ENCODE results near the gene FARS2. TPM values are rescaled to one million over a fixed set of nuclear protein-coding genes. Genes with fewer than 3 reads are reported as not detected.

FARS2 gene
- polyA plus RNA-seq, 10 donors = 9.2 to 14.0 (median 11.9) TPM

GRCh38 chr6:5366941-5367340 lies 105.6 kb downstream of the FARS2 start:
- no peak for DNase-seq

DNA sequence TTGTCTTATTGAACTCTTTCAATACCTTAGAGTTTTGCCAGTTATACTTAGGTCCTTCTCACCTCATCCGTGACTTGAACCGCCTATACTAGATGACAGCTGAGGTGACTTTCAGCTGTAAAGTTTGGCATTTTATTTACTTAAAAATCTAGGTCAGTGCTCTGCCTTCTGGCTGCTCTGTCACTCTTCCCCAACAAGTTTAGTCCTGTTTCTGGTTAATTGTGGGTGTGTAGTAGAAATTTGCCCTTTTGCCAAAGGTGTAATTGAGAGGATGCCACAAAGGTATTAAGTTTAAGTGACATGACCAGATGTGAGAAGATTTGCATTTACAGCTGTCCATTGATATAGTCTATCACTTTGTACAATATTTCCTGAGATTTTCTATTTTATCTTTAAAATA lies 106.2 kb downstream of the FARS2 start:
- DNase-seq = no peak

GRCh38 chr6:5373430-5373829 lies 112.1 kb downstream of the FARS2 start:
- no peak for DNase-seq

GRCh38 chr6:5378331-5378730 lies 117.0 kb downstream of the FARS2 start:
- no peak for DNase-seq

DNA sequence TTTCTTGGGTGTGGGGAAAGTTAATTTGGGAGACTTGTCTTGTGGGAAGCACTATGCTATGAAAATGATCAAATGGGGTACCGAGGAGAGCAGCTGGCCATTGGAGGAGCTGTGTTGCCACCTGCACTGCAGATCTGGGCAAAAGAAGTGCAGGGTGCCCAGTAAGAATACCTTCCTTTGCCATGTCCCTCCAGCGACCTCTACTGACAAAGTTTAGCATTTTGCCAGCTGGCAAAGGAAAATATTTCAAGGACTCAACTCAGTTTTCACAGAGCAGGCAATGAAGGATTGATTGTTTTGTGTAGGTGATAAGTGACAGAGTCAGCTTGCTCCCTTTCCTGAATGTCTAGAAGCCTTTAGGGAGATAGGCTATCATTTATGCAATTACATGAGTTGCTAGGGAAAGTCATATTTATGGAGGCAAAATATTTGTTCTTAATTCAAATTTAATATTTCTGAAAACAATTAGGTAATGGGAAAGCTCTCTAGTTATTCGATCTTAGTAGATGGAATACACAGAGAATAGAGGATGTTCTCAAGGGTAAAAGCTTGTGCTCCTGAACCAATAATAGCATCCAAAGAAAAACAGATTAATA lies 118.4 kb downstream of the FARS2 start:
- DNase-seq = no peak

DNA sequence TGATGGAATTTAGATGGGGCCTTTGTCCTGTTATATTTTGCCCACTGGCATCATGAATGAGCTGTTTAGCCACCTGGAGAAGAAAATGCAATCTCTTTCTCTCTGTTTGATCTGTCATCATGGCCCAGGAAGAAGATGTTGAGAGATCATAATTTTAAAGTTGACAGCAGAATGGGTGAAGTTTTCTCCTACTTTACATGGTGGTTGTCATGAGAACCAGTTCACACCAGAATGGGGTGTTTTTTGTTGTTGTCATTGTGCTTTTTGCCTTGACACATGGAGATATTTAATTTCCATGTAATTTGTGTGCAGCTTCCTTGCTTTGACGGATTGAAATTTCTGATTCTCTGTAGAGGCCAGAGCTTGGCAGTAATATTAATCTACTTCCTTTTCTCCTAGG lies 122.5 kb downstream of the FARS2 start:
- DNase-seq = no peak

DNA sequence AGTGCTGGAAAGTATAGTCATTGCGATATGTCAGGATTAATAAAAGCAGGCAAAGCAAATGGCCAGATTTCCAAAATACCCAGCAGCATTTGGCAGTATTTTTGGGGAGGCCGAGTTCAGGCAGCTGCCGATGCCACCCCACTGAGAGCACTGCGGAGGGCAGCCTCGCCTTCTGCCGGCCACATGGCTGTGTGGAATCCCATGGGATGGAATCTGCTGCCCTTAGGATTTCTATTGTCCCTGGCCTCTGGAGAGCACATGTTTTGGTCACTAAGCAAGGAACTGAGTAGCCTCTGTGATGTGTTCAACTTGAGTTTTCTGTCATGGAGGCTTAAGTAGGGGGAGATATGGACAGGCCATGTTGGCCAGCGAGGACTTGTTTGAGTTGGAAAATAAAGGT lies 123.0 kb downstream of the FARS2 start:
- no peak for DNase-seq

DNA sequence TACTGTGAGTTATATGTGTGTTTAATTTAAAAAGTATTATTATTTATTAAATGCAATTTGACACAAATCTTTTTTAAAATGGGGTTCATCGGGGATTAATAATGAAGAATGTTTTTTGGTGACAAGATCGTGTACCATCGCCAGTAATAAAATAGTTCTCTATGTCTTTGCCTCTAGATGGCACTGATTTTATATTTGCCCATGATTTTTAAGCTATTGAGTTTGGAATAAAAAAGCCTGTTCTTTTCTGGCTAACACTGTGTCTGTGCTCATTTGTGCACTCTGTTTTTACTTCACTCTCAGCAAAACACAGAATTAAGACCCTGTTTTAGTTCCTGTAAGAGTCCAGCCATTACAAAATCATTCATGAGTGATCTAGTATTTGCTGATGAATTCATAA lies 127.0 kb downstream of the FARS2 start:
- no peak for DNase-seq

- peak in 2 of 3 donors; percentile 2 to 21 for DNase-seq
Measured at GRCh38 chr6:5389086-5389745, 127.9 kb downstream of the FARS2 start.

DNA sequence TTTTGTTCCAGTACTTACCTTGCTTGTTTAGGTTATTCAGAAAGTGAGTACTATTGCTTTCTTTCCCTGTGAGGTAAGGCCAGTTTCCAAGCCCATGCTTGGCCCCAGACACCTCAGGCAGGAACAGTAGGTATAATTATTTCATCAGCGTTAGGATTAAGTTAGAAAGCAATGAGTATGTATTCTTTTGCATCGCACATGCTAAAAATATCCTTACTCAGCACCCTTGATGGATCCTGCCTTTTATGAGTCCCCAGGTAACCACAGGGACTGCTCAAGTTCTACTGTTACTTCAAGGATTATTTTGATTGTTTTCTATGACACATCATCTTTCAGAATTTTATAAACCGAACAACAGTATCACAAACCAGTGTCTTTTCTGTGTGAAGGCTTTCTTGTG lies 128.9 kb downstream of the FARS2 start:
- DNase-seq = no peak

- DNase-seq = no peak
Measured at GRCh38 chr6:5394280-5394679, 133.0 kb downstream of the FARS2 start.

DNA sequence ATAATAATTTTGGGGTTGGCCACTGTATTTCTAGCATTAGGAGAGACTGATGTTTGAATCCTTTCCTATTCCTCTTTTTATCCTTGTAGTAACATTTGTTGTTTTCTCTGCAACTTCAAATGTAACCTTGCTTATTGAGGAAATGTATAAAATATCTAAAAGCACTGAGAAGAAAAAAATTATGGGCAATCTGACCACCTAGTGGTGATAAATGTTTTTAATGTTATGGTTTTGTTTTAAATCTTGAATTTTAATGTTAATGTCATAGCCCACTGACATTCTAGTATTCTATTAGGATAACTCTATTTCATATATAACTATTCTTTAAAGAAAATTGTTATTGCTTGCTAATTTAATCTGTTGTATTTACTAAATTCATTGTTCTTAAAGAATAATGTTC lies 134.4 kb downstream of the FARS2 start:
- no peak for DNase-seq

DNA sequence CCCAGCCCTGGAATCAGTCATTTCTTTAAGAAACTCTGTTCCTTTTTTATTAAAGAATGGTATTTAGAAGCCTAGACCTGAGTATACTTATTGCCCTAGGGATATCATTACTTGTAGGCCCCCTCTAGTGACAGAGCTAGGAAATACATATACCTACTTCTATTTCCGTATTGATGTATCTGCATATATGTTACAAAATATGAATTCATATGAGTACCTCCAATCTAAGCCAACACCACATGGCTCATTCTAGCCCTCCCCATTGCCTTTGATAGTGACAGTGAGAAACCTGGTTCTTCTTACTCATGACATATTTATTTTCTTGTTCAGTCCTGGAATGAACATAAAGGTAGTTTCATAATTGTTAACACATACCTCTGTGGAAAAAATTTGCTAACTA lies 137.2 kb downstream of the FARS2 start:
- DNase-seq = no peak

DNA sequence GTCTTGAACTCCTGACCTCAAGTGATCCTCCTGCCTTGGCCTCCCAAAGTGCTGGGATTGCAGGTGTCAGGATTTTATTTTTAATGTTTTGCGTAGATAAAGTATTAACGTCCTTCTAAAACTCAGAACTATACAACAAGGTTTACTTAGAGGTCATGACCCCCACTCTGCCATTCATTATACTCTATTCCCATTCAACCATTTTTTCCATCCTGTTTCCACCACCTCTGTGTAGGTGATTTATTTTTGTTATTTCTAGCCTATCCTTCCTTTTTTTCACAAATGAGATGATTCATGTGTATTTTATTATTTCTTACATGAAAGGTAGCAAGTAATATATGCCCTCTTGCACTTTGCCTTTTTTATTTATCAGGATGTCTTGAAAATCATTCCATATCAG lies 138.1 kb downstream of the FARS2 start:
- no peak for DNase-seq

DNA sequence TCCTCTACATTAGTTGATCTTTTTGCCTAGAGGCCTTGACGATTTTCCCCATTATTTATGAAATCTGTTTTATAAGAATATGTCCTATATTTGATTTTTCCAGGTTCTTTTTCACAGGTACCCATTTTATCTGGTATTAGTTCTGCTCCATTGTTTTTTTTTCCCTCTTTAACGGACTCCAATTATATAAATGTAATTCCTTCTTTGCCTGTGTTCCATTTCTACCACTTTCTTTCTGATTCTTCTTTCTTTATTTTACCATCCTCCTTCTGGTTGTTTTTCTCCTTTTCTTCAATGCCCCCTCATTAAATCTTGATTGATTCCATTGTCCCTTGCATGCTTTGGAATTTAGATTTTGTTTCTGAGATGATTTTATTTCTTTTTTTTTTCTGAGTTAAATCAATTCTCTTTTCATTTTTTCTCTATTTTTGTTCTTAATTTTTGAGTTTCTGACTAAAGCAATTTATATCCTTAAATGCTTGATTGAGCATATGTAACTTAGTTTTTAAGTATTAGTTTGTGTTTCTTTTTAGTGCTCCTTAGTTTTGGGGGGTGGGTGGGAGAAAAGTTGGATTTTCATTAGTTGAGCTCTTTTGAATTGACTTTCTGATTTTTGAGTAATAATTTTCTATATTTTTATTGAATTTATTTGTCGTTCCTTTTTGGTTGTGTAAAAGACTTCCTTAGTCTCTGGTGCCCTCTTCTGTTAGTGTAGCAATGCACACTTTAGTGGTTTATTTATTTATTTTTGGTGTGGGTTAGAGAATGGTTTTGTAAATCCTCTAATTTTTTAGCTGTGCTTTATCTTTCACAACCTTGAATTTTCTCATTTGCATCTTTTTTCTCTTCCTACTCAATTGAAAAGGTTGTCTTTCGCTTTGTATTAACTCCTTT lies 140.8 kb downstream of the FARS2 start:
- no peak for DNase-seq

DNA sequence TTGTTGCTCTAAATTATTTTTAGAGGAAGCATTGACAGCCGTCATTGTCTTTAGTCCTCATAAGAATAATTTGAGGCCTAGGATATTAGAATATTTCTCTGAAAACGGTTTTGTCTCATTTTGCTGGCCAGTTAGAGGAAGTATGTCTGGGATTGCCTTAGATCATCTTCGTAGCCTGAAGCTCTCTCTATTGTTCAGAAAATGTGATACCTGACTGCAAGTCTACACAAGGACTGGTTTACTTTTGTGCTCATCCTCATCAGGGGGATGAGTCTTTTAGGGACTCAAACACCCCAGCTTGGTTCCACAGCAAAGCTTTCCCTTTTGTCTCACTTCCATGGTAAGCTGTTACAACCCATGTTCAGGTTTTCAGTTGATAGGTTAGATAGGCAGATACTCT lies 141.8 kb downstream of the FARS2 start:
- DNase-seq = no peak

DNA sequence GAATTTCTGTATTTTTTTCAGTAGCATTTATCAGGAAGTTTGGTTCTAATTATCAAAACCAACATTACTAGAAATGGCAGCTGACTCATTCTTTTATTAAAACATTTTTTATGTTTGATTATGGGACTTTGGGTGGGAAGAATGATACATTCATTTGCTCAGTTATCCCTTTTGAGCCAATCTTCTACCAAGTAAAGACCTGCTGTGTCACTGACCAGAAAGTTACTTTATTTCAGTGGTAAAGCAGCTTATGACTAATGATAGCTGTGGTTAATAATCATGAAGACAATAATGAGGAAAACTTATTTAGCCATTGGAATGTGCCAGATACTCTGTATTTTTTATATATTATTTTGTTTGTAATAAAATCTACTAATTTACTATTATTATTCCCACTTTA lies 142.3 kb downstream of the FARS2 start:
- DNase-seq = no peak

DNA sequence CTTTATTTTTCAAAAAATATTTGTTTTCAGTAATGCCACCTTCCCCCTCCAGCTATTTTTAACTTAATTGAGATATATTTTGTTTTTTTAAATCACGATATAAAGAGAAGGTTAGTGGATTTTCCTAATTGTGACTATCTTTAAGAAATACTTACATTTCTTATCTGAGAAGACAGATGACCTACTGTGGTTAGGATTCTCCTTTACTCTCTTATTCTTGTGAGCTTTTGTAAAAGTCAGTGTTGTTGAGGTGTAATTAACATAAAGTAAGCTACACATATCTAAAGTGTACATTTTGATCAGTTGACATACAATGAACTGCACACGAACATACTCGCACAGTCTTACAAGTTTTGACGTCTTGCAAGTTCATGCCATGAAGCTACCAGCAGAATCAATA lies 144.7 kb downstream of the FARS2 start:
- no peak for DNase-seq

GRCh38 chr6:5411414-5411813 lies 150.1 kb downstream of the FARS2 start:
- no peak for DNase-seq

- no peak for DNase-seq
Measured at GRCh38 chr6:5412017-5412416, 150.7 kb downstream of the FARS2 start.

DNA sequence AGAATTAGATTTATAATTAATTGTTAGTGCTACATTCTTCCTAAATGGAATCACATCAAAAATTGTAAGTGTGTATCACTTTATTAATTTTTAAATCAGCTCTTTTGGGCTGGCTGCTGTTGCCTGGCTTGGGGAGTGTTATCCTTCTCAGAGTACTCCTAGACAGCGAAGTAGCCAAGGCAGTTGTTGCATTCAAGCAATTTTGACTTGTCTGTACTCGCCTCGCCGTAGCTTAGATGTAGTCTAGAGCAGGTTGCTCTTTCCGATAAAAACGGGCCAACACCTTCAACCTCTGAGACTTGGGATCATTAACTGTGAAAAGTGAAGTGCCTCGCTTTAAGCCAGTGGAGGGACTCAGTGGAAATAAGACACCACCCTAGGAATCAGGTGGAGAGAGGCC lies 151.3 kb downstream of the FARS2 start:
- no peak for DNase-seq

DNA sequence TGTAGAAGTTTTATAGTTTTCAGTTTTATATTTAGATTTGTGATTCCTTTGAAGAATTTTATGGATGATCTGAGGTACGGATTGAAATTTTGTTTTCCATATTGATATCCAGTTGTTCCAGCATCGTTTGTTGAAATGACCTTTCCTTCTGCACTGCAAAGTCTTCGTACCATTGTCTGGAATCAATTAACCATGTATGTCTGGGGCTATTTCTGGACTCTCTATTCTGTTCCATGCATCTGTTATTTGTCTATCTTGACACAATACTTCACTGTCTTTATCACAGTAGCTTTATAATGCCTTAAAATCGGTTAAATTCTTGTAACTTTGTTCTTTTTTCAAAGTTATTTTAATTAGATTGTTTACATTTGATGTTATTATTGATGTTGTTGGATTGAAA lies 154.9 kb downstream of the FARS2 start:
- no peak for DNase-seq

DNA sequence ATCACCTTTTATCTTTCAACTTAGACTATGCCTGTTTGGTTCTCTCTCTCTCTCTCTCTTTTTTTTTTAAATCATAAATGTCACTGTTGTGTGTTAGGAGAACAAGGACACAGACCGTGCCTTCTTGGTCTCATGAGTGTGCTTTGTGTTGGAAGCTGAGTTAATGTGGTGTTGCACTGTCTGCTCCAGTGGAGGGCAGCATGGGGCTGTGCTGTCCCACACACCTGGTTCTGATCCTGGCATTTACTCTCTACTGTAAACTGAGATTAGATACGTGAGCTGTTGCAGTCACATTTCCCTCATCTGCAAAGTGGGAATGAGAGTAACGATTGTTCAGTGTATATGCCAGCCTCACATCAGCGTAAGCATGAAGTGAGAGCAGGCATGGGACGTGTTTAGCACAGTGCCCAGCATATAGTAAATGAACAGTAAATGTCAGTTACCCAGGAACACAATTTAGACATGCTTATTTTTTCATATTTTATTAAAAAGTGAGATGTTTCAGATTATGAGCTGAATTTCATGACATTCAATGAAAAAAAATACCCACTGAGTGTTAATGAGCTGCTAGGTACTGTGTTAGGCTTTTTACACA lies 161.1 kb downstream of the FARS2 start:
- peak in 1 of 3 donors; percentile 23 for DNase-seq

Measured in muscle of back (tissue), 11 donors.